ENCODE data around the gene XRCC6. TPM values are rescaled to one million over a fixed set of nuclear protein-coding genes. Genes with fewer than 3 reads are reported as not detected.

XRCC6 gene
- total and polyA plus RNA-seq, 9 of the 15 experiments (the other 6 are each of a cell fraction or from before 2014, with no cell fraction given), result 151 to 440 (median 318) TPM

- TF ChIP-seq DDX20 (tag; IDR thresholded peaks at IDR 0.05; ENCODE audit: low read depth) (no peak), RNF219 (CRISPR knock-in tag; IDR thresholded peaks at IDR 0.05) (no peak), ZNF318 (IDR thresholded peaks at IDR 0.05; ENCODE audit: borderline replicate concordance in 1 of 2, low read depth in 1 of 2) (no peak), TRIM28 (IDR thresholded peaks at IDR 0.05) (no peak), JUND (IDR thresholded peaks at IDR 0.05; ENCODE audit: borderline replicate concordance, low read depth, low read length) (no peak), JUND (tag; IDR thresholded peaks at IDR 0.05; ENCODE audit: borderline replicate concordance, low read depth, low read length) (no peak; the same call in 2 of the 3 replicates), POLR3A (IDR thresholded peaks at IDR 0.05; ENCODE audit: borderline replicate concordance, extremely low read depth, insufficient read depth, insufficient read length) (no peak), ZZZ3 (IDR thresholded peaks at IDR 0.05) (peak; percentile 84), ATF7 (IDR thresholded peaks at IDR 0.05) (peak; percentile 85), EP400 (IDR thresholded peaks at IDR 0.05) (peak; percentile 85), FOXJ3 (CRISPR knock-in tag; IDR thresholded peaks at IDR 0.05) (no peak), TFE3 (CRISPR knock-in tag; IDR thresholded peaks at IDR 0.05) (no peak), PHF8 (IDR thresholded peaks at IDR 0.05; ENCODE audit: borderline replicate concordance, low read length) (peak; percentile 96), YY1 (IDR thresholded peaks at IDR 0.05; ENCODE audit: borderline replicate concordance in 1 of 3, control insufficient read depth in 1 of 3, extremely low read depth in 1 of 3, insufficient read depth in 3 of 3, insufficient read length in 1 of 3, insufficient replicate concordance in 2 of 3, low read depth in 1 of 3, low read length in 2 of 3) (peak; percentile 35 to 86 (median 77))
Observed at GRCh38 chr22:41621099-41621910, at the start of gene XRCC6 (continued).

All from K562 (cell line).